ENCODE data around the gene PLA2G4C. TPM values are rescaled to one million over a fixed set of nuclear protein-coding genes. Genes with fewer than 3 reads are reported as not detected.

Gene PLA2G4C, protein sequence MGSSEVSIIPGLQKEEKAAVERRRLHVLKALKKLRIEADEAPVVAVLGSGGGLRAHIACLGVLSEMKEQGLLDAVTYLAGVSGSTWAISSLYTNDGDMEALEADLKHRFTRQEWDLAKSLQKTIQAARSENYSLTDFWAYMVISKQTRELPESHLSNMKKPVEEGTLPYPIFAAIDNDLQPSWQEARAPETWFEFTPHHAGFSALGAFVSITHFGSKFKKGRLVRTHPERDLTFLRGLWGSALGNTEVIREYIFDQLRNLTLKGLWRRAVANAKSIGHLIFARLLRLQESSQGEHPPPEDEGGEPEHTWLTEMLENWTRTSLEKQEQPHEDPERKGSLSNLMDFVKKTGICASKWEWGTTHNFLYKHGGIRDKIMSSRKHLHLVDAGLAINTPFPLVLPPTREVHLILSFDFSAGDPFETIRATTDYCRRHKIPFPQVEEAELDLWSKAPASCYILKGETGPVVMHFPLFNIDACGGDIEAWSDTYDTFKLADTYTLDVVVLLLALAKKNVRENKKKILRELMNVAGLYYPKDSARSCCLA
- polyA plus RNA-seq (ENCODE audit: insufficient read length), result 61.7 TPM

GRCh38 chr19:48110350-48110966 lies at the start of gene PLA2G4C:
TSS of gene PLA2G4C (minus strand) at chr19:48110817. CDS start at chr19:48106529, 4,288 bp downstream.
- DNase-seq (ENCODE audit: low read depth), result peak; percentile 65

GRCh38 chr19:48158210-48158790 lies 47.7 kb upstream of the PLA2G4C start:
- DNase-seq (ENCODE audit: low read depth), result no peak

DNA sequence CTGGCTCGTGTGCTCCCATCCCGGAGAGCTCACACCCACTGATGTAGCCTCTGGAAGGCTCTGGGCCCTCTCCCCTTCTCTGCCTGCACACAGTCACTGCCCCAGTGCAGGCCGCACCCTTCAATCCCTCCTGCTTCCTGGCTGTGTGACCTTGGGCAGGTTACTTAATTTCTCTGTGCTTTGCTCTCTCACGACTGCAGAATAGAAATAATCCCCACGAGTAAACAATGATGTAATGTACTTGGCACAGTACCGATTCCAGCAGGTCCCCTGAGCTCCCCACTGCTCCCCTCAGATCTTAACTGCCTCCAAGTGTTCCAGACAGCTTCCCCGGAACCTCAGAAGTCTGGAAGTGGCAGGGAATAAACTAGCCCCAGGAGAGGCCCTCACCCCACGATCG lies 43.4 kb upstream of the PLA2G4C start:
- DNase-seq (ENCODE audit: low read depth), result no peak

DNA sequence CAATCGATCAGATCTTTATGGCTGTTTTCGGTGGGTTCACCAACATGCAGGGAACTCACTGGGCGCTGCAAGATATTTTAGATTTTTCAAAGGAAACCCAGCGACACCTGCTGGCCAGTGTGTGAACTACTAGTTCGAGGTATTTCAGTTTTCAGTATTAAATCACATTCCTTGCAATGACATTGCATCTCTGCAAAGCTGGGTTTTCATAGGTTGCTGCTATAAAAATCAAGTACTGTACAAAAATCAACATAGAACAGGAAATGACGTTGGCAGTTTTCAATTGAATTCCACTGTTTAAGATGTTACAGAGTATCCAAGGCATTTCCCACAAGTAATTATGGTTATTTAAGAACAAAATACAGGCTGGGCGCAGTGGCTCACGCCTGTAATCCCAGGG lies 41.9 kb upstream of the PLA2G4C start:
- DNase-seq (ENCODE audit: low read depth), result no peak

GRCh38 chr19:48149430-48149829 lies 38.8 kb upstream of the PLA2G4C start:
- DNase-seq (ENCODE audit: low read depth), result no peak

DNA sequence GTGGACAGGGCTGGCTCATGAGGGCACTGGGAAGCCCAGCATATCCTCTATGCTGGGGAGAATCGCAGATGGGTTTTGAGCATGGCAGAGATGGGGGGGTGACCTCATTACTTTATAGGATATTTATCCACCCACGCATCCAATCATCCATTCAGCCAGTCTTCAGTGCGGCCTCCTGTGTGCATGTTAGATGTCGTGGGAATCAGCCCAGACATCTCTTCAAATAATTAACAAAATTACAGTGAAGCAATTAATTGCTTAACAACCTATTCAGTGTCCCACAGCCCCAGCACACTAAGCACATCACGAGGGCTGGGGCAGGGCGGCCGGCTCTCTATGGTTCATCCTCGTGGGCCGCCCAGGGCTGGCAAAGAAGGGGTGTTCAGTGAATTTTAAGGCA lies 38.0 kb upstream of the PLA2G4C start:
- DNase-seq (ENCODE audit: low read depth), result no peak

DNA sequence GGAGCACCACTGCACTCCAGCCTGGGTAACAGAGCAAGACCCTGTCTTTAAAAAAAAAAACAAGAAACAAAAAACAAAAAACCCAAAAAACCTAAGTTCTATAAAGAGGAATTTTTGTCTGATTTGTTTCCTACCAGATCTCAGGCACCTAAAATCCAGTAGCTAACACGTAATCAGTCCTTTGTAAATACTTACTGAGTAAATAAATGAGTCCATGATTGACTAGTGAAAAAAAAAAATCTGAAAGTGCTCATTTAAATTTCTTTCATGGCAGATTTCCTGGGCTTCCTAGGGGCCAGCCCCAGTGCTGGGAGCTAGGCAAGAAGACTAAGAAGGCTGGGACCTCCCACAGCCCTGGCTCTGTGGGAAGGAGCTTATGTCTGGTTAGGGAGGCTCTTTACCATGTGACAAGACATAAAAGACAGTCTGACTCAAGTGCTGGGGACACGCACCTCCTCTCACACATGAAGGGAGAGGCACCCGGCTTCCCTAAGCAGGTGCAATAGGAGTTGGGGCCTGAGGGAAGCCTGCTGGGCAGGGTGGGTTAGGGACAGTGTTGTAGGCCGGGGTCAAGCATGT lies 37.1 kb upstream of the PLA2G4C start:
- DNase-seq (ENCODE audit: low read depth), result no peak

DNA sequence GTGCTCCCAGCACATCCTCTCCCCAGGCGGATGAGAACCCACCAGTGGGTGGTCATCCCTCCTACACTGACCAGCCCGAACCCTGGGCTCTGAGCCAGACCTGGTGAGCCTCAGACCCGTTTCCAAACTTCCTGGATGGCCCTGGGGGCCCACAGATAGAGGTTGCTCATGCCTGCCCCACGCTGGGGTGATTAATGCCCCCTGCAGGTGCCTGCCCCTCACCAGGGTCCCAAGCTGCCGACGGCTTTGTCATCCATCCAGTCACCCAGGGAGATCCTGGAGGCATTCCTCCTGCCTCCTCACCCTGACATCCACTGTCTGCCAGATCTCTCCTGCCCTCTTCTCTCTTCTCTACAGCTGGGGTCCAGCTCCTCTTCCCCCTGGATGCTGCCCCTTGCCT lies 28.4 kb upstream of the PLA2G4C start:
- no peak for DNase-seq (ENCODE audit: low read depth)

DNA sequence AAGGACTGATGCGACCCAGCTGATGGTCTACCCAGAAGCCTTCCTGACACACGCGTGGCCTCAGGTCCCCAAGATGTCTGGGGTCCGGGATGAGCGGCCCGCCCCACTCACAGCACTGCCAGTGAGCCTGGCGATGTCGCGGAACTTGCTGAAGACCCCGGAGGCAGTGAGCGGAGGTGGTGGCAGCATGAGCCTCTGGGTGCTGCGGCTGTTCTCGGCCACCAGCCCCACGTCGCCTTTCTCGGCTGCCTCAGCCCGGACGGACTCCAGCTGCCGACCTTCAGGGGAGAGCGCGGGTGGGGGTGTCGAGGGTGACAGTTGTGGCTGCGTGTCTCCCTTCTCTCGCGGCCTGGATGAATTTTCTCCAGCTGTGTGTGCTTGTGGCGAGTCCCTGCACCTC lies 26.8 kb upstream of the PLA2G4C start:
- no peak for DNase-seq (ENCODE audit: low read depth)

- no peak for DNase-seq (ENCODE audit: low read depth)
Measured at GRCh38 chr19:48136547-48136946, 25.9 kb upstream of the PLA2G4C start.

- DNase-seq (ENCODE audit: low read depth), result no peak
Measured at GRCh38 chr19:48135411-48135810, 24.8 kb upstream of the PLA2G4C start.

DNA sequence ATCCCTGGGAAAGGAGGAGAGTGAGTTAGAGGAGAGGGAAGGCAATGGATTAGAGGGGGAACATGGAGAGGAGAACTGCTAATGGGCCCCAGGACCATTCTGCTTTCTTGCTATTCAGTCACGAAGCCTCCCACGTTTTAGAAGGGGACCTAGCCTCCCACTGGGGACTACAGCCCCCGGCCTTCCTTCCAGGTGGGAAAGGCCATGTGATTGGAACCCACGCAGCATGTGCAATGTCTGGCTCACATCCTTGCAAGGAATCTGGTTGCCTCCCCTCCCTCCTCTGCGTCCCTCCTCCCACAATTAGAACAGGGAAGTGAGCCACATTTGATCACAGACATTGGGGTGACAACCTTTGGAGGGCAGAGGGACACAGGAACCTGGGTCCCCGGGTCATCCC lies 22.5 kb upstream of the PLA2G4C start:
- no peak for DNase-seq (ENCODE audit: low read depth)

DNA sequence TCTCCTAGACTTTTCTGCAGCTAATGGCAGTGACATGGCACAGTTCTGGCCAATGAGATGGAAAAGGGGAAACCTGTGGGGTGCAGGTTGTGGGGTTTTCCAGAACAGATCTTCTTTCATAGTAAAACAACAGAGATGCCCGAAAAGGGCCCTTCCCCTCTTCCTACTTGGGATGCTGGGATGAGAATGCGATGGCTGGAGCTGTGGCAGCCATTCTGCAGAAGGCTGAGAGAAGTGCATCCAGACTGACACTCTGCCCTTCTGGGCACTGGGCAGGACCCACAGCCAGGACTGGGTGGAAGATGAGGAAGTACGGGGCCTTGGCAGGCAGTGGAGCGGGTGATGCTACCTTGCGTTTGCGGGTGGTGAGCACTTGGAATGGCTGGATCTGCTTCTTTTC lies 16.9 kb upstream of the PLA2G4C start:
- DNase-seq (ENCODE audit: low read depth), result no peak

- no peak for DNase-seq (ENCODE audit: low read depth)
Measured at GRCh38 chr19:48123907-48124651, 13.5 kb upstream of the PLA2G4C start.

- no peak for DNase-seq (ENCODE audit: low read depth)
Measured at GRCh38 chr19:48122421-48122820, 11.8 kb upstream of the PLA2G4C start.

GRCh38 chr19:48121909-48122371 lies 11.3 kb upstream of the PLA2G4C start:
- DNase-seq (ENCODE audit: low read depth), result no peak

DNA sequence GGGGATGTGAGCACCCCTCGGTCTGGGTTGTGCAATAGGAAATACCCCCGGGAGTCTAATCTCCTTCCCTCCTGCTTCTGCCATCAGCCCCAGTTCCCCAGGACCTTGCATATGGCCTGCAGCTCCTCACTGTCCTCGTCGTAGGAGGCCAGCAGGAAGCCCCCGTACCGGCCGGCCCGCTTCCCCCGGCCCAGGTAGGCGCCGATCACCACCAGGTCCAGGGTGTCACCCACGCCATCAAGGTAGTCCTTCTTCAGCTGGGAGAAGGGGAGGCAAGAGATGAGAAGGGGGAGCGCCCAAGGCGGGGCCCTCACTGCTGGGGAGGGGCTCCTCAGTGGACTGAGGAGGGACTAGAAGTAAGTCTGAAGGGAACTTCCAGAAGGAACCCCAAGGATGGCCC lies 10.4 kb upstream of the PLA2G4C start:
- DNase-seq (ENCODE audit: low read depth), result no peak

DNA sequence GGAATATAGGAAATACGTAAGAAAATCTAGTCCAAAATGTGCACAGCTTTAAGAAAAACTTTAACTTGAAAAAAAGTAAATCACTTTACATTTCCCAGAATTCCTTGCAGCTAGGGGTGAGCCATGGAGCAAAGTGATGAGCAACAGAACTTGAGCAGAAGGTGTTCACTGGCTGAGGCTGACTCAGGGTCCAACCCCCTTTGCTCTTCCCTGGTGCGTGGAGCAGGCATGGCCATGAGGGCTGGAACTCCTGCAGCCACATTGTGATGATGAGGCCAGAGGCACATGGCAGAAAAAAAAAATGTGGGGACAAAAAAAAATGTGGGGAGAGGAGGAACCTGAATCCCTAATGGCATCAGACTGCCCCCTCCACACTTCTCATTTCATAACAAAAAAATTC lies 9.9 kb upstream of the PLA2G4C start:
- no peak for DNase-seq (ENCODE audit: low read depth)

- no peak for DNase-seq (ENCODE audit: low read depth)
Measured at GRCh38 chr19:48118131-48118517, 7.5 kb upstream of the PLA2G4C start.

DNA sequence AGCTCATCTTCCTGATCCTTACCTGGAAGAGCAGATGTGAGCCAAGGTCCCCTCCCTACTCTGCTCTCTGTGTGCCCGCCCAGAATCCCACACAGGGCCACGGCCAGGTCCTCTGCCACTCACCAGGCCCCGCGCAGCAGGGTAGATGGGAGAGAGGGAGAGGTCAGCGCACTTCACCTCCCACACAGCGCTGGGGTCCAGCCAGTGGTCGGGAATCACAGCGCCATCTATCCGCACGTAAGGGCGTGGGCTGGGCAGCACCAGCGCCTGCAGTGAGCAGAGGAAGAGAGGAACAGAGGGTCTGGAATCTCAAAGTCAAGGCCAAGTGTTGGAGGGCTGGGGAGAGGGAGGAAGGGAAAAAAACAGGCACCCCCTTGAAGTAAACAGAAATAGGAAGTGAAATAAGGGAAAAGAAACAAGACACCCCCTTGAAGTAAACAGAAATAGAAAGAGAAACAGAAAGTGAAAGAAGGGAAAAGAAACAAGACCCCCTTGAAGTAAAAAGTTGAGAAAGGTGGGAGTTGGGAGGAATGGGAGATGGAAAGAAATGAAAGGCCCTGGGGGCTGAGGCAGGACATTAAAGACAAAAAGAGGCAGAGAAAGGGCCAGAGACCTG lies 7.0 kb upstream of the PLA2G4C start:
- DNase-seq (ENCODE audit: low read depth), result no peak
